G401.6 (cell line): ENCODE data around the gene ERC2.

ENCODE experiments used
- FAIRE-seq: peaks from 2 replicates; lab custom pipeline; 2012; peaks lifted over from hg19 to GRCh38; lab: Jason Lieb, UNC

Gene ERC2

GRCh38 chr3:55487381-55488241 is 980.7 kb downstream of the ERC2 start:
- FAIRE-seq: peak; percentile 81

GRCh38 chr3:55486857-55487380 is 981.3 kb downstream of the ERC2 start, which contains the start of gene WNT5A:
TSS of gene WNT5A (minus strand) at chr3:55487306. CDS start at chr3:55486985, 321 bp downstream.
- FAIRE-seq: no peak

GRCh38 chr3:55486101-55486856 is 982.0 kb downstream of the ERC2 start:
- FAIRE-seq: peak; percentile 93

GRCh38 chr3:55484801-55485791 is 983.2 kb downstream of the ERC2 start:
- FAIRE-seq: no peak

GRCh38 chr3:55484191-55484689 is 984.0 kb downstream of the ERC2 start:
- no peak for FAIRE-seq

- no peak for FAIRE-seq
Observed at GRCh38 chr3:55483196-55484095, 984.8 kb downstream of the ERC2 start.

GRCh38 chr3:55482496-55483195 is 985.6 kb downstream of the ERC2 start:
- FAIRE-seq: no peak

- FAIRE-seq: peak; percentile 71
Observed at GRCh38 chr3:55481744-55482495, 986.3 kb downstream of the ERC2 start.

- FAIRE-seq: no peak
Observed at GRCh38 chr3:55480911-55481743, 987.1 kb downstream of the ERC2 start.

GRCh38 chr3:55477306-55478303 is 990.7 kb downstream of the ERC2 start:
- no peak for FAIRE-seq

- peak; percentile 3 for FAIRE-seq
Observed at GRCh38 chr3:55476515-55476914, 991.8 kb downstream of the ERC2 start.

- no peak for FAIRE-seq
Observed at GRCh38 chr3:55474213-55474632, 994.0 kb downstream of the ERC2 start.

- FAIRE-seq: no peak
Observed at GRCh38 chr3:55473788-55474187, 994.5 kb downstream of the ERC2 start.

GRCh38 chr3:55471522-55472280 is 996.6 kb downstream of the ERC2 start:
- no peak for FAIRE-seq

- FAIRE-seq: no peak
Observed at GRCh38 chr3:55471084-55471483, 997.2 kb downstream of the ERC2 start.

- no peak for FAIRE-seq
Observed at GRCh38 chr3:55469957-55470526, 998.2 kb downstream of the ERC2 start.
